Suppressor macrophage treated with lipopolysaccharide for 1 hour (primary cell): ENCODE data around the gene HYDIN.

Experiments used
- DNase-seq, 3 donors: peaks; one replicate each; pipeline ENCODE4 v3.0.0-alpha.2; 2020 to 2022

Gene HYDIN

GRCh38 chr16:70809392-70810060 lies 421.0 kb downstream of the HYDIN start:
- peak in 1 of 3 donors; percentile 13 for DNase-seq

- peak in 1 of 3 donors; percentile 19 for DNase-seq
Measured at GRCh38 chr16:70808371-70808770, 422.2 kb downstream of the HYDIN start.

GRCh38 chr16:70805787-70806186 lies 424.7 kb downstream of the HYDIN start:
- DNase-seq = peak; percentile 70 to 85 (median 81)

- peak in 1 of 3 donors; percentile 30 for DNase-seq
Measured at GRCh38 chr16:70805380-70805779, 425.1 kb downstream of the HYDIN start.

GRCh38 chr16:70804734-70805169 lies 425.8 kb downstream of the HYDIN start:
- no peak for DNase-seq

GRCh38 chr16:70804153-70804733 lies 426.3 kb downstream of the HYDIN start:
- peak; percentile 85 to 92 (median 91) for DNase-seq

- peak in 2 of 3 donors; percentile 21 to 36 for DNase-seq
Measured at GRCh38 chr16:70803319-70803718, 427.2 kb downstream of the HYDIN start.

- no peak for DNase-seq
Measured at GRCh38 chr16:70801611-70802010, 428.9 kb downstream of the HYDIN start.

GRCh38 chr16:70800781-70801480 lies 429.6 kb downstream of the HYDIN start, which contains the start of gene VAC14:
TSS of gene VAC14 (minus strand) at chr16:70801158. CDS start at chr16:70800900, 258 bp downstream.
- peak; percentile 89 to 94 (median 91) for DNase-seq

GRCh38 chr16:70800311-70800710 lies 430.2 kb downstream of the HYDIN start:
- peak; percentile 27 to 45 (median 37) for DNase-seq

- peak in 1 of 3 donors; percentile 21 for DNase-seq
Measured at GRCh38 chr16:70796301-70796700, 434.2 kb downstream of the HYDIN start.

- no peak for DNase-seq
Measured at GRCh38 chr16:70795296-70795912, 435.1 kb downstream of the HYDIN start.

GRCh38 chr16:70793851-70794502 lies 436.5 kb downstream of the HYDIN start:
- no peak for DNase-seq

- no peak for DNase-seq
Measured at GRCh38 chr16:70790815-70791214, 439.7 kb downstream of the HYDIN start.

- no peak for DNase-seq
Measured at GRCh38 chr16:70789595-70790447, 440.7 kb downstream of the HYDIN start.

- no peak for DNase-seq
Measured at GRCh38 chr16:70788668-70789594, 441.6 kb downstream of the HYDIN start.

GRCh38 chr16:70786020-70786755 lies 444.3 kb downstream of the HYDIN start:
- peak; percentile 50 to 71 (median 52) for DNase-seq

GRCh38 chr16:70784692-70785555 lies 445.6 kb downstream of the HYDIN start:
- peak; percentile 49 to 72 (median 67) for DNase-seq

- no peak for DNase-seq
Measured at GRCh38 chr16:70782237-70782636, 448.3 kb downstream of the HYDIN start.
